HG02870 (cell line): ENCODE results near the gene AJAP1.

Experiments used
- ATAC-seq: cut with Tn5 transposase; IDR thresholded peaks from one replicate; pipeline ENCODE4 v1.9.1; 2021; ENCODE audit warnings: mild to moderate bottlenecking, moderate library complexity; ENCODE audit not compliant: unreplicated experiment

Gene AJAP1

GRCh38 chr1:4678066-4678717, 23.8 kb downstream of the AJAP1 start:
- no peak for ATAC-seq

DNA sequence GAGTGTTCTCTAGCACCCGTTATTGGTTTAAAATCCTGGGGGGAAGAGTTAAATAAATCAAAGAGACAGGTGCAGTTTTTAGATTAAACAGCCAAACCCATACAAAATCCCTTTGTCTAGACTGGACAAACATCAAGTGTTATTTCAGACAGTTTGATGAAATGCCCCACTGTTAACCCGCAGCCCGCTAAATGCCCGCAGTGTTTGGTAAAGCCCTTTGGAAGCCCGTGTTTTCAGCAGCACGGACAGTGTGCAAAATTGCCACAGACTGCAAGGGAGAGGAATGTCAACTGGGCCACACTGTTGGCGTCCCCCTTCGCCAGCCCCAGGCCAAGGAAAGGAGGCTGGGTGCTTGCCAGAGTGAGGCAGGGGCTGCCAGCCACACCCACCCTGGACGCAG, 26.6 kb downstream of the AJAP1 start:
- no peak for ATAC-seq

DNA sequence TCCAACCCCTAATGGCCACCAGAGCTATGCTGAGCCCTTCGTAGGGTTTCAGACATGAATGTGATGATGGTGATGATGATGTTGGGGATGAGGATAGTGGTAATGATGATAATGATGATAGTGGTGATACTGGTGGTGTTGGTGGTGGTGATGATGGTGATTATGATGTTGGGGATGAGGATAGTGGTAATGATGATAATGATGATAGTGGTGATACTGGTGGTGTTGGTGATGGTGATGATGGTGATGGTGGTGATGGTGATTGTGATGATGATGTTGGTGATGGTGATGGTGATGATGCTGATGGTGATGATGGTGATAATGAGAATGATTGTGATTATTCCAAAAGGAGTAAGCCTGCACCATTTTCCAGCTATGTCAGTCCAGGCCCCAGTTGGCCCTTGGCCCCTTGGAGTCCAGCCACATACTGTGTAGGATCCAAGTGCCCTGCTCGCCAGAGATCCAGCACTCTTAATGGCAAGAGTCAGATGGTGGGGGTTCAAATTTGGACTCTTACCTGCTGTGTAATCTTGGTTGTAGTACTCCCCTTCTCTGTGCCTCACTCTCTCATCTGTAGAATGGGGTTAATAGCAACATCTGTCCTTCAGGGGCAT, 28.3 kb downstream of the AJAP1 start:
- ATAC-seq, result no peak

DNA sequence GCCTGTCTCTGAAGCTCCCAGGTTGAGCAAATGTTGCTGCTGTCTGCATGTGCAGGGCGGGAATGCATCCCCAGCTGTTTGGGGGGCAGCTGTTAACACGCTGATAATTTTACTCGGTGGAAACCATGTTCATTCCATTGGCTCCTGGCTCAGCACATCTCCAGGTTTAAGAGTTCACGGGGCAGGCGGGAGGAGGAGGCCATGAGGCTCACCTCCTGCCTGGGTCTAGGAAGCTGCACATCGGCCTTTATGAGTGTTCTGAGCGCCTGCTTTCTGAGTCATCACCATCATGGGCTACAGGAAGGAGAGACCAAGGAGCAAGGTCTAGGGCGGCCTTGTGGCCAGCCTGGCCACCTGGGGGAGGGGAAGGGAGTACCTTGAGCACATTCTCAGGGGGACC, 29.7 kb downstream of the AJAP1 start:
- ATAC-seq, result no peak

- no peak for ATAC-seq
These were observed 30.6 kb downstream of the AJAP1 start for GRCh38 chr1:4684864-4685522.

DNA sequence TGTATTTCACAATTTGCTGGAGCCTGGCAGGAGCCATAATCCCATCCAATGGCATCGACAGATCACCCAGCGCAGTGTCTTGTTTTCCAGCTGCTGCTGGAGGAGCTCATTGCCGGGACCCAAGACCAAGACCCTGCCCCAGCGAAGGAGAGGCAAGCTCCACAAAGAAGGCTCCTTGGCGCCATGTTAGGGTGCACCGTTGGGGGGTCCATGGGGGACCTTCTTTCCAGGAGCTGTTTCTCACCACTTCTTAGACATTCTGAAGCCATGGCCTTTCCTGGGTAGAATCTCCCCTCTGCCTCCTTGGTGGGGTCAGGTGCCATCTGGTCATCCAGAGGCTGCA, 31.1 kb downstream of the AJAP1 start:
- no peak for ATAC-seq

DNA sequence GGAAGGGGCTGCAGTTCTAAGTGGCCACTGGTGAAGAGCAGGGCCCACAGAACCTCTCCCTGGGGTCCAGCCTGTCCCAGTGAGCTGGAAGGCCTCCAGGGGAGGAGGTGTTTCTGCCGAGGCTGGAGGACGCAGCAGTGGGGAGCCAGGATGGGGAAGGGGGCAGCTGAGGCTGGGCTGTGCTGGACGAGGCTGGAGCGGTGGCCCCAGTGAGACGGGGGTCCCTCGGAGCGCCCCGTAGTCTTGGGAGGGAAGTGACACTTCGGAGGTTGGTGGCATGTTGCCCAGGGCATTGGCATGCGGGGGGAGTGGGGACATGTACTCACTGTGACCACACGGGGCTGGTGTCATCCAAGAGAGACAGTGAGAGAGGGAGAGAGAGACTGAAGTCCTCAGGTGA, 33.5 kb downstream of the AJAP1 start:
- no peak for ATAC-seq

- ATAC-seq, result no peak
These were observed 35.0 kb downstream of the AJAP1 start for GRCh38 chr1:4689271-4689935.

- no peak for ATAC-seq
These were observed 35.7 kb downstream of the AJAP1 start for GRCh38 chr1:4689941-4690635.

- ATAC-seq, result no peak
These were observed 36.7 kb downstream of the AJAP1 start for GRCh38 chr1:4690951-4691675.

- no peak for ATAC-seq
These were observed 37.5 kb downstream of the AJAP1 start for GRCh38 chr1:4691766-4692405.

DNA sequence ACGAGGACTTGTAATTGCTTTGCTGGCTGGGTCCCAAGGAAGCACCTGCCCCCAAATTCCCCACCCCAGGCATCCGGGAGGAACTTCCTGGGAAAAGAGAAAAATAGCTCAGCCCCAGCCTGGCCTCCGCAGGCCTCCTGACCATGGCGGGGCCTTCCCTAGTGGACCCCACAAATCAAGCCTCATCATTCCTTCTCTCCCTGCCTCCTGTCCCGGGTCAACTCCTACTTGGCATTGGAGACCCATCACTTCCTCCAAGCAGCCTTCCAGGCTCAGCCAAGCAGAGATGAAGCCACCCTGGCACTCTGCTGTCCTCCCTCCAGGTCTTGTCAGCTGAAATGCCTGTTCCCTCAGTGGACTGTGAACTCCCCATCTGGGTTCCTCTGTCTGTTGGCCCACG, 38.0 kb downstream of the AJAP1 start:
- no peak for ATAC-seq

DNA sequence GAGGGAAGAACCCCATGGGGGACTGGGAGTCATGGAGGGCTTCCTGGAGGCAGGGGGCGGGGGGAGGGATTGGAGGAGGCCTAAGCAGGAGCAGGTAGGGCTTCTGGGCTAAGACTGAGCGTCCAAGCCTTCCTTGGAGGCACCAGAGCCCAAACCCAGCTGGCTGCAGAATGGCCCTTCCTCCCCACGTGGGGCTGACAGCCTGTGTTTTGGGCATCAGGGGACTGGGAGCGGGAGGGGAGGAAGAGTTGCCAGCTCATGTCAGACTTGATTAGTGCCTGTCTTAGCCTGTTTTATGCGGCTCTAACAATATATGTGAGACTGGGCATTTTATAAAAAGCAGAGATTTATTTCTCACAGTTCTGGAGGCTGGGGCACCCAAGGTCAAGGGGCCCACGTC, 38.9 kb downstream of the AJAP1 start:
- no peak for ATAC-seq

- ATAC-seq, result no peak
These were observed 39.5 kb downstream of the AJAP1 start for GRCh38 chr1:4693891-4694290.

DNA sequence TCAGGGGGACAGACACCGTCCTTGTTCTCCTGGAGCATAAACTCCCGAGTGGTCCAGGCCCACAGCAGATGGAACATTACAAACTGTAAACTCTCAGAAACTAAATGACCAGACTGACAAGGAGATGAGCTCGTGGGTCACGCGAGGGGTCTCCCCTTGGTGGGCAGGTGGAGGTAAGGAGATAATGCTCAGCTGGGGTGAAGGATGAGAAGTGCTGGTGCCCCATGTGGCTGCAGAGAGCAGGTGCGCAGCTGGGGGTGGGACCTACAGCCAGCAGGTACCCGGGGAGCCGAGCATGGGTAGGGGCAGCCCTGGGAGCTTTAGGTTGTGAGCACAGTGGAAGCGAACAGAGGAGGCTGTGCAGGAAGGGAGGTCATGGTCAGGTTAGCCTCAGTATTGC, 40.1 kb downstream of the AJAP1 start:
- ATAC-seq, result no peak

DNA sequence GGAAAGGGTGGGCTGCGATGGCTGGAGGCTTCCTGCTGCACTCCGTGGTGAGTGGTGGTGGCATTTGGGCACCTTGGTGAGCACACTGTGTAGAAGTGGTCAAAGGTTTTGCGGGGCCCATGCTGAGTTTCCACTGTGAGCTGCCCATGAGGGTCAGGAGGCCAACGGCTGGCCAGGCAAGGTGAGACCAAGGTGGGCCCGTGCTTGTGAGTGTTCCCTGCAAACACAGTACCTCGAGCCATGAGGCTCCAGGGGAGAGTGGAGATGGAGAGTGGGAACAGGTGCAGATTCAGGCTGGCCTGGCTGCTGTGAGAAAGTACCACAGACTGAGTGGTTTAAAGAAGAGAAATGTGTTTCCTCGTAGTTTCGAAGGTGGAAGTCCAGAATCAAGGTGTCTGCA, 40.8 kb downstream of the AJAP1 start:
- ATAC-seq, result no peak

- ATAC-seq, result no peak
These were observed 41.8 kb downstream of the AJAP1 start for GRCh38 chr1:4696161-4696745.

DNA sequence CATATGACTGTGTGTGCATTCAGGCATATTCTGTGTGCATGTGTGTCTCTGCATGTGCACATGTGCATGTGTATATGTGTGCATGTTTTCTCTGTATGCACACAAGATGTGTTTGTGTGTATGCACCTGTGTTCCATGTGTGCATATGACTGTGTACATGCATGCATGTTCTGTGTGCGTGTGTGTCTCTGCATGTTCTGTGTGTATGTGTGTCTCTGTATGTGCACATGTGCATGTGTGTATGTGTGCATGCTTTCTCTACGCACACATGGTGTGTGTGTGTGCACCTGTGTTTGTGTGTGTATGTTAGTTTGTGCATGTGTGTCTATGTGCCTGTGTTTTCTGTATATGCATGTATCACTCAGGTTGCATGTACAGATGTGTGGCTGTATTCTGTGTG, 42.3 kb downstream of the AJAP1 start:
- ATAC-seq, result no peak

- ATAC-seq, result no peak
These were observed 43.4 kb downstream of the AJAP1 start for GRCh38 chr1:4697801-4698200.

DNA sequence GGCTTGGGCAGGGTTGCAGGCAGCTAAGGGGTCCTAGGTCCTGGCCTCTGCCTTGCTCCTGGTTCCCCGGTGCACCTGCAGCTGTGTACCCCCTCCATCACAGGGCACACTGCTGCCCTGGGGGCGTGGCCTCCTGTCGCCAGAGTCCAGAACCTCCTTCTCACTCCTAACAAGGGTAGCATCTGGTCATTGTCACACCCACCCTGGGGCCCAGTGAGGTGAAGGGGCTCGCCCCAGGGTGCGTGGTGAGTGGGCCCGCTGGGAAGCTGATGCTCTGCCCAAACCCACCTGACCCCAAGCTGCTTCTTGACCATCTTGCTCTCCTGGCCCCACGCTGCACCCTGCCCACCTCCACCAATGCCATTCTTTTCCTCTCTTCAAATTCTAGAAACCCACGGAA, 44.5 kb downstream of the AJAP1 start:
- ATAC-seq, result no peak
